Measurements from ENCODE around the gene TRIM60.
"Not testable (repeated sequence)": the region's sequence is repeated elsewhere in the genome, so short reads cannot be mapped to it uniquely, and the experiment has no call there.

The TRIM60 gene

DNA sequence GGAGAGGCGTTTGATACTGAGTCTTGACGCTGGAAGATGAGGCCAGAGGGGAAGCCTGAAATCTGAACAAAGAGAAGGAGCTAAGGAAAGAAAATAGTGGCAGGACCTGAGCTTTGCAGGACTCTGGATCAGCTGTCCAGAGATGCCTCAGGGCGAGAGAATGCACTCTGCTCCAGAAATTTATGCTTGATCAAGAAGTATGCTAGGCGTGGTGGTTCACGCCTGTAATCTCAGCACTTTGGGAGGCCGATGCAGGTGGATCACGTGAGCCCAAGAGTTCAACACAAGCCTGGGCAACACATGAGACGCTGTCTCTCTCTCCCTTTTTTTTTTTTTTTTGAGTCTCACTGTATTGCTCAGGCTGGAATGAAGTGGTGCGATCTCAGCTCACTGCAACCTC lies 23.8 kb downstream of the TRIM60 start:
- DNase-seq = no peak

DNA sequence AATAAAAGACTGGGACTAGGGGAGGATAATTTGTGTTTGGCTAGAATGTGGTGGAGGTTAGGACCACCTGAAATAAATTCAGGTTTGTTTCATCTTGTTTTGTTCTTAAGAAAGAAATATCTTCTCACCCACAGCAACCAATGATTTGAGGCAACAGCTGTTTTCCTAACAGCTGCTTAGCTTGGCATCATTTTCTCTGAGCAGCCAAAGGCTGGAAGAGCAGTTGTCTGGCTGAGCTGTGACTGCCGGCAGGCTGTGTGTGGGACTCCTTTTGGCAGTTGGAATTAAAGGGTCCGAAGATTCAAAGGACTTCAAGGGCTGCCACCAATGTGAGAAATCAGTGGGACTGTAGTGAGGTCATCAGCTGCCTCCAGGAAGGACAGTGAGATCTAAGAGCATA lies 26.9 kb downstream of the TRIM60 start:
- no peak for DNase-seq

DNA sequence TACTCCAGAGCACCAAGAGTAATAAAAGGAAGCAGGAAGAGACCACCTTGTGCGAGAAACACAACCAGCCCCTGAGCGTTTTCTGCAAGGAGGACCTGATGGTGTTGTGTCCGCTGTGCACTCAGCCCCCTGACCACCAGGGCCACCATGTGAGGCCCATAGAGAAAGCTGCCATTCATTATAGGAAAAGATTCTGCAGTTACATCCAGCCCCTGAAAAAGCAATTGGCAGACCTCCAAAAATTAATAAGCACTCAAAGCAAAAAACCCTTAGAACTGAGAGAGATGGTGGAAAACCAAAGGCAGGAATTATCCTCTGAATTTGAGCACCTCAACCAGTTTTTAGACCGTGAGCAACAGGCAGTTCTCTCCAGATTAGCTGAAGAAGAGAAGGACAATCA lies 27.6 kb downstream of the TRIM60 start:
- DNase-seq = no peak

DNA sequence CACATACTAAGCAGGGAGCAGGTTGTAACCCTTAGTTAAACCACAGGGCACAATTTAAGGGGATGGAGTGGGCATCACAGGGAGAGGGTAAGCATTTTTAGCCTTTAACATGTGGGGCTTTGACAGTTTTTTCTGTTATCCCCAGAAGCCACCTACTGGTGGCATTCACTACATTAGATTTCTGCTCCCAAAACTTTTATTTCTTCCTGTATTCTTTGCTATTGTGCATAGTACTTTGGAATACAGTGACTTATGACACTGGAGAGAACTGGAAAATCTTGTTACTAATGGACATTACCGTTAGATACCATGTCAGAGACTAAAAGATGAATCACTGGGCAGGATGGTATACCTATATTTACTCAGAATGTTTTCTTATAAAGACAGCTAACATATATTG lies 29.1 kb downstream of the TRIM60 start:
- no peak for DNase-seq

DNA sequence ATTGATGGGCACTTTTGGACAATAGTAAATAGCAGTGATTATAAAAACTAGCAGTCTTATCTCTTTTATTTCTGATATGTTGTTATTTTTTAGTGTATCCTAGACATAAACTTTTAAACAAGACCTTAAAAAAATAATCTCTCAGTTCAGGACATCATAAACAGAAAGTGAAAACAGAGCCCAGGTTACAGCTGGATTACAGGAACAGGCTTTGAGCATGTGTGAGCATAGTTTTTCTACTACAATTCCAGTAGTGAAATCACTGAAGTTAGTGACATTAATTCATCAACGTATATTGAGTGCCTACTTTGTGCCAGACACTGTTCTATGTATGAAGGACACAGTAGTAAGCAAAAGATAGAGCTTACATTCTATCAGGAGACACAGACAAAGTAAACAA lies 38.8 kb downstream of the TRIM60 start:
- DNase-seq = no peak

DNA sequence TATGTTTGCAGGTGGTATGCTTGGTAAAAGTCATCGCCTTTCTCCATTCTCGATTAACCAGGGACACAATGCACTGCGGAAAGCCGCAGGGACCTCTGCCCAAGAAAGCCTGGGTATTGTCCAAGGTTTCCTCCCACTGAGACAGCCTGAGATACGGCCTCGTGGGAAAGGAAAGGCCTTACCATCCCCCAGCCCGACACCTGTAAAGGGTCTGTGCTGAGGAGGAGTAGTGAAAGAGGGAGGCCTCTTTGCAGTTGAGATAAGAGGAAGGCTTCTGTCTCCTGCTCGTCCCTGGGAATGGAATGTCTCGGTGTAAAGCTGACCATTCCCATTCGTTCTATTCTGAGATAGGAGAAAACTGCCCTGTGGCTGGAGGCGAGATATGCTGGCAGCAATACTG lies 41.5 kb downstream of the TRIM60 start:
- not testable (repeated sequence) for DNase-seq

DNA sequence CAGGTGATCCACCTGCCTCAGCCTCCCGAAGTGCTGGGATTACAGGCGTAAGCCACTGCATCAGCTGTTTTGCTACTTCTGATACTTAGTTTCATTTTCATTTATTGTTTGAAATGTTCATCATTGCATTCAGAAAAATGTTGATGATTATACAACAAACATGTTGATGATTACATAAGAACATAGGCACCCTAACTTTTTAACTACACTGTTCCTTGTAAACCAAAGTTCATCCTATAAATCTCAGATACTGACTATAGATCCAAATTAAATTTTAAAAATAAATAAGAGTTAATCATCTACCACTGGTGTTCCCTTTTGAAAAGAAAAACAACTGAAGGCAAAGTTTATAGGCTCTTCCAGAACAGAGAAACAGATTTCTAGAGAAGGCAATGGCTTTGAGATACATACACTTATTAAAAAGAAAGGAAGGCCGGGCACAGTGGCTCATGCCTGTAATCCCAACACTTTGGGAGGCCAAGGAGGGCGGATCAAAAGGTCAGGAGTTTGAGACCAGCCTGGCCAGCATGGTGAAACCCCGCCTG lies 45.3 kb downstream of the TRIM60 start:
- DNase-seq = no peak

DNA sequence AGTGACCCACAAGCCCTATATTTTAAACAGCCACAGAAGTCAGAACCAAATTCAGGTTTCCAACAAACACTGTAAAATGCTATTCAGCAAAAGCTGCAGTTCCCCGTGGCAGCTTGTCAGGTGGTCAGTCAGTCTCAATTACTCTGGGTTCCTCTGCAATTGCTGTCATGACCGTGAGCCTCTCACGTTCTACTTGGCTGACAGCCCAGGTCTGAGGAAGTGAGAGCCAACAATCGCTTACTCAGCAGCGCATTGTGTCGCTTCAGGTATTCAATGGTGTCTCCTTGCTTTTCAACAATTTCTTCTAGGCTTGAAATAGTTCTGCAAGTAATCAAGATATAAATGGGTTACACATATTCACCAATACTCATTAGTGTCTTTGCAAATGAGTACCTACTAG lies 47.7 kb downstream of the TRIM60 start:
- DNase-seq = peak; percentile 22

DNA sequence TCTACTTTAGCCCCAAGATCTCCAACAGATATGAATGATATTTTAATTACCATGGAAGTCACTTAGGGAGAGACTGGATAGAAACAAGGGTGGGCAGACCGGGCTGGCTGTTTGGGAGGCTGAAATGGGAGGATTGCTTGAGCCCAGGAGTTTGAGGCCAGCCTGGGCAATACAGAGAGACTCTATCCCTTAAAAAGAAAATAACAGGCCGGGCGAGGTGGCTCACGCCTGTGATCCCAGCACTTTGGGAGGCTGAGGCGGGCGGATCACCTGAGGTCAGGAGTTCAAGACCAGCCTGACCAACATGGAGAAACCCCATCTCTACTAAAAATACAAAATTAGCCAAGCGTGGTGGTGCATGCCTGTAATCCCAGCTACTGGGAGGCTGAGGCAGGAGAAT lies 53.0 kb downstream of the TRIM60 start:
- DNase-seq = not testable (repeated sequence)

DNA sequence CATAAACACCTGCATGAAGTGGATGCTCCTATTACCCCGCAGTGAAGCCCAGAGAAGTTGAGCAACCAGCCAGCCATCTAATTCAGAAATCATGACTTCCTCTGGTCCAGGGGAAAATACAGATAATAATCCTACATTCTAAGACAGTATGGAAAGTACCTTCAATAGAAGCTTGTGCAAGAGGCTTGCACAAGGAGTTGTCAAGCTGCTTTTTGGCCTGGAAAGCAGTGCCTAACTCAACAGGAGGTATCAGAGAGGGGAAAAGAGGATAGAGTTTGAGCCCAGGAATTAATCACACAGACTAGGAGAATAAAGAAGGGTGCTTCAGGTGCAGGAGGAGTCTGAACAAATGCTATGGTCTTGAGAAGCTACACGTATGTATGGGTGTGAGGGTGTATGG lies 54.1 kb downstream of the TRIM60 start:
- DNase-seq = no peak

DNA sequence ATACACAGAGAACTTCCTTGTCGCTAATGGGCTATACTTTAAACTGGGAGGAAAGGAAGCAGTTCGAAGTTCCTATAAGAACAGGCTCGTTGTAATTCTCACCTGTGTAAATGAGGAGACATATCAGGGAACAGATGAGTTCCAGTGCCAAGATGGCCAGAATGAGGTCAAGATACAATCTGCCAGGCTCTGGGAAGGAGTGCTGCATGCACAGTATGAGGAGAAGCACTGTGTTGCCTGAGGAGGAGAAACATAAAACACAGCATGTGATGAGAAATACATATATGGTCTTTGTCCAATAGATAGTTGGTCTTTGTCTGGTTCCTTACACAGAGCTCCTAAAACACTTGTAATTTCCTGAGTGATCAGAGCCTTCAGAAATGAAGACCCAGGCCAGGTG lies 56.6 kb downstream of the TRIM60 start:
- no peak for DNase-seq
